SHP77 (cell line): ENCODE results near the gene TMTC2.

Experiments
- DNase-seq, 2 experiments: peaks; one replicate each; lab custom pipeline; 2025; lab: John Stamatoyannopoulos, UW

TMTC2 gene

DNA sequence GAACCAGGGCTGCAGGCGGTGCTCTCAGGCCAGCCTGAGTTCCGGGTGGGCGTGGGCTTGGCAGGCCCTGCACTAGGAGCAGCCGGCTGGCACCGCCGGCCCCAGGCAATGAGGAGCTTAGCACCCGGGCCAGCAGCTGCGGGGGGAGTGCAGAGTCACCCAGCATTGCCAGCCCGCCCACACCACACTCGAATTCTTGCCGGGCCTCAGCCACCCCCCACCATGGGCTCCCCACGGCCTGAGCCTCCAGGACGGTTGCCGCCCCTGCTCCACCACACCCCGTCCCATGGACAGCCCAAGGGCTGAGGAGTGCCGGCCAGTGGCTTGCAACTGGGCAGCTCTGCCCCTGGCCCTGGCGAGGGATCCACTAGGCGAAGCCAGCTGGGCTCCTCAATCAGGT lies 453.4 kb downstream of the TMTC2 start:
- DNase-seq = no peak

GRCh38 chr12:83141460-83141994 lies 454.8 kb downstream of the TMTC2 start:
- DNase-seq = no peak

DNA sequence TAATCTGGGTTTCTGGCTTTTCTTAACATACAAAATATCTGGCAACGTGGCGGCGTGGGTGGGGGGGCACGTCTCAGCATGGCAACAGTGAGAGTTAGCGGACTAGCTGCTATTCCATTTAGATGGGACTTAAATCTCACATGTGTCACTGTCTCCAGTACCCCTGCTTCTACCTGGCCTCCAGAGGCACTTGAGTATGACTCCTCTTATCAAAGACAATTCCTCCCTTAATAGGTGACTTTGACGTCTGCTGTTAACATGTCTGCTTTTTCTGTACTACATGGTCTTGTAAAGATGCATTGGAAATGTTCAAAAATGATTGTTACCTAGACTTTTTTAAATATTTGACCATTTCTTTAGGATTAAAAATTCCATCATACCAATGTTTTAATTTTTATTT lies 456.2 kb downstream of the TMTC2 start:
- no peak for DNase-seq

DNA sequence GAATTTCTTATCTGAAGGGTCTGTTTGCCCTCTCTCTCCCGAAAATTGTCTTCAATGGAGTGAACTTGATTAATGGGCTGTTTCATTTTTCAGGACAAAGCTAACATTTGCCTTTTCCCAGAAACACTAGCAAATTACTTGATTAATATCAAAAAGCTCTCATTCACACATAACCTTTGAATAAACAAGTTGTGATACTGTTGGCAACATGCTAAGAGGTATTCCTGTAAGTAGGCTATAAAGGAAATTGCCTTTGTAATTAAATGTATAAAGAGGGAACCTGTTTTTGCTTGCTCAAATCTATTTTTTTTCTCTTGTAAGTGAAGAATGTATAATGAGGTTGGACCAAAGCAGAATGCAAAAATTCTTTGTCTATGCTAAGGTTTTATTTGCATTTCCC lies 457.2 kb downstream of the TMTC2 start:
- DNase-seq = no peak

DNA sequence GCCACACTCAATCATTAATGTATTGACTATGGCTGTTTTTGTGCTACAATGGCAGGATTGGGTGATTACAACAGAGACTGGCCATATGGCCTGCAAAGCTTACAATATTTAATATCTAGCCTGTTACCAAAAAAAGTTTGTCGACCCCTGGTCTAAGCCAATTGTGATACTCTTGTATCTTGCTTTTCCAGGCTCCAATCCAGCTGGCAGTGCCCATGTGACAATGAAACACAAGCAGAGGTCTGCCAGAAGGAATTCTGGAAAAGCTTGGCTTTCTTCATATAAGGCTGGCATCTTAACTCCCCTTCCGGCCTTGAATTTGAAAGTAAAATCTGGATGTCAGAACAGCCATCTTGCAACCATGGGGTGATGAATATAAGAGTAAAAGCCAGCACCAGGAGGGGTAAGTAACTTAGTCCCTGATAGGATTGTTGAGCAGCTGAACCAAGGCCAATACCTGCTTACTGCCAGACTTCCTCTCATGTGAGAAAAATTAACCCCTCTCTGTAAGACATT lies 458.7 kb downstream of the TMTC2 start:
- no peak for DNase-seq

DNA sequence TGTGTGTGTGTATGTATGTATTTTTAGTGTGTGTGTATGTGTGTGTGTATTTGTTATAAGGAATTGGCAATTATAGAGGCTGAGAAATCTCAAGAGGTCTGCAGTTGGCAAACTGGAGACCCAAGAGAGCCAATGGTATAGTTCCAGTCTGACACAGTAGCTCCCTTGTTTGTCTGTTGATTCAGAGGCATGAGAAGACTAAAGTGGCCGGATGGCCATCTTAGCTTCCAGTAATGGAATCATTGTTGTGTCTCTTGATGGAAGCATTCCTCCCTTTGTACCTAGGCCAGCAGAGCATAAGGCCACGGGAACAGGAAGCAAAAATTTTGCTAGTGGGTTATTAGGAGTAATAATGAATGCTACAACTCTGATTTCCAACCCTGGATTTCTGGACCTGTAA lies 460.6 kb downstream of the TMTC2 start:
- DNase-seq = no peak

- no peak for DNase-seq
Measured at GRCh38 chr12:83149987-83150386, 463.3 kb downstream of the TMTC2 start.

GRCh38 chr12:83150465-83151189 lies 463.9 kb downstream of the TMTC2 start:
- no peak for DNase-seq

DNA sequence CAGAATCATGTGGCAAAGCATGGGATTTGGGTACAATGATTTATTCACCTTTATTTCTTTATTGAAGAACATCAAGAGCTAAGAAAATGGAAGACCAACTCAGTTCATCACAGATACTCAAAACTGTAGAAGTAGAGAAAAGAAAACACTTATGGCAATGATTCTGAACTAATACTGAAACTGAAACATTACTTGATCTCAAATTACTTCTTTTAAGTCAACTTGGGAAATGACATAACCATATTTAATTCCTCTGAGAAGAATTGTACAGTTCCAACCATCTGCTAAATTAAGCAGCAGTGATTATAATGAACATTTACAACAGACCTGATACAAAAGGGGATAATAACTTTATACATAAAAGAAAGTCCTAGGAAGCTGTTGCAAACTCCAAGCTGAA lies 466.5 kb downstream of the TMTC2 start:
- DNase-seq = no peak

- DNase-seq = no peak
Measured at GRCh38 chr12:83156815-83157214, 470.1 kb downstream of the TMTC2 start.

DNA sequence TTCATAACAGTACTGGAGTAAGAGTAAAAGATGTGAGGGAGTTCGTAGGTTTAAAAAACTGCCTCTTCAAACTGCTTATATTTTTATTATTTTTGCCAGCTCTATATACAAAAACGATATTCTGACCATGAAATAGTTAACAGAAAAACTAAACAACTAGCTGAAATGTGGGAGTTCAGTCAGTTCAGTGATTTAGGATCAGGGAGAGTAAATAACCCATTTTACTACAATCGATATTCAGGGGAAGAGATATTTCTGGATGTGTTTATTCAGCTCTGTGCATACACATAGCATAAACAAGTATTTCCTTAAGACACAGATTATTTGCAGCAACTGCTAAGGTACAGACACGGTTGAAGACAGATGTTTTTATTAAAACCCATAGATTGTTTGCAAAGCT lies 470.9 kb downstream of the TMTC2 start:
- DNase-seq = no peak

- DNase-seq = no peak
Measured at GRCh38 chr12:83158613-83159207, 472.0 kb downstream of the TMTC2 start.

- DNase-seq = no peak
Measured at GRCh38 chr12:83161456-83161855, 474.8 kb downstream of the TMTC2 start.

GRCh38 chr12:83168751-83169150 lies 482.0 kb downstream of the TMTC2 start:
- DNase-seq = no peak

DNA sequence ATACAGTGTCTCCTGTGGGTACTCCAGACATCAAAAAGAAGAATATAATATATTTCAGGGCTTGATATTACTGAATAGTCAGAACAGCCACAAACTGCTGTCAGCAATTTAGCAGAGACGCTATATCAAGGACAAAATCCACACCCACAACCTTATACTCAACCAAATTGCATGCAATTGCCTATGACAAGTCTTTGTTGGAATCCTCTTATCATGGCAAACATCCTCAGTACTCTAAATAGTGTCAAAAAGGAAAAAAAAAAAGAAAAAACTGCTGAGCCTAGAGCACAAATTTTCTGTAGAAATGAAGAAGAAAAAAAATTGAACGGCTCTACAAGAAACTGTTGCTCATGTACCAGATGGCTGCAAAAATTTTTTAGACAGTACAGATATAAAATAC lies 485.7 kb downstream of the TMTC2 start:
- no peak for DNase-seq

DNA sequence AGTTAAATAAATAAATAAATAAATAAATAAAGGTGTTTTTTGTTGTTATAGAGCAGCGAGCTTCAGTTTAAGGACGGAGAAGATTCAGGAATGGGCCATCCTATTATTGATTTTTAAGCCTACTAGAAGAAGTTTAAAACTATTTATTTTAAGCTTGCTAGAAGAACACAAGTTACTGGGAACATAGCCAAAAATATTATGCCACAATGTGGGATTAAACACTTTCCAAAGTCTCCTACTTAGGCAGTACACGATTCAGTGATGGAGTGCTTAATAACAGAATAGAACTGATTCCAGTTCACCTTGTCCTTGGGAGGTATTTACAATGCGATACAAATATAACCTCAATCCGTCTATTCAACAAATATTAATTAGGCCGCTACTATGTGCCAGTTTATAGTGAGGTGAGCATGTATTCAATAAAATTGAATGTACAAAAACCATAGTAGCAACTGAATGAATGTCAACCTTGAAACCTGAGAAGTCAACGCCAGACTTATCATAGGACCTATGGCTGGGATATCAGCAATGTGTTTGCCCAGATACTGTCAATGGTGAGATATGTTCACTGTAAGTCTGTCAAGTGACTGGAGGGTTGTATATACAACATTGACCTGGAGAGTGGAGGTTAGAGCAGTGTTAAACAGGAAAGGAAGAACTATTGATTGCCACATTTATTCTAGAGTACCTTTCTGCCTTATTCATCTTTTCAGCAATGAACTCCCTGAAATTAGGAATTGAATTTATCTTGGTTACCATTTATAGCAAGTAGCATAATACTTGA lies 486.4 kb downstream of the TMTC2 start:
- no peak for DNase-seq

GRCh38 chr12:83179999-83180398 lies 493.3 kb downstream of the TMTC2 start:
- DNase-seq = no peak

GRCh38 chr12:83181074-83181473 lies 494.4 kb downstream of the TMTC2 start:
- no peak for DNase-seq

DNA sequence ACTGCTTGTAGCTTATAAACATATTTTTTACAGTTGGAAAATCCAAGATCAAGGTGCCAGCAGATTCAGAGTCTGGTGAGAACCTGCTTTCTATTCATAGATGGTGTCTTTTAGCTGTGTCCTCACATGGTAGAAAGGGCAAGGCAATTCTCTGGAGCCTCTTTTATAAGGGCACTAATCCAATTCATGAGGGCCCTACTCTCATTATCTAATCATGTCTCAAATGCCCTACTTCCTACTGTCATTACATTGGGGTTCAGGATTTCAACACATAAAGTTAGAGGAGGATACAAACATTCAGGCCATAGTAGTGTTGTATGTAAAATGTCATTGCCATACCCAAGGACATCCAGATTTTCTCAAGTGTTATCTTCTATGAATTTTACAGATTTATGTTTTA lies 496.4 kb downstream of the TMTC2 start:
- DNase-seq = no peak
